ENCODE results near the gene CPZ.
"Not testable (repeated sequence)": the region's sequence is repeated elsewhere in the genome, so short reads cannot be mapped to it uniquely, and the experiment has no call there.

CPZ gene

GRCh38 chr4:8613421-8614364 lies 21.1 kb downstream of the CPZ start:
- DNase-seq = no peak

GRCh38 chr4:8614365-8615193 lies 22.0 kb downstream of the CPZ start:
- DNase-seq = no peak

GRCh38 chr4:8615366-8615765 lies 22.8 kb downstream of the CPZ start:
- no peak for DNase-seq

- DNase-seq = no peak
Observed at GRCh38 chr4:8615921-8616787, 23.6 kb downstream of the CPZ start.

- DNase-seq = no peak
Observed at GRCh38 chr4:8616831-8617230, 24.3 kb downstream of the CPZ start.

GRCh38 chr4:8617486-8618040 lies 25.0 kb downstream of the CPZ start:
- no peak for DNase-seq

- no peak for DNase-seq
Observed at GRCh38 chr4:8618421-8618820, 25.9 kb downstream of the CPZ start.

GRCh38 chr4:8618961-8619720 lies 26.6 kb downstream of the CPZ start:
- DNase-seq = no peak

- not testable (repeated sequence) for DNase-seq
Observed at GRCh38 chr4:8621135-8621534, 28.6 kb downstream of the CPZ start.

GRCh38 chr4:8624601-8625272 lies 32.2 kb downstream of the CPZ start:
- DNase-seq = not testable (repeated sequence)

- DNase-seq = not testable (repeated sequence)
Observed at GRCh38 chr4:8630240-8630905, 37.8 kb downstream of the CPZ start.

- DNase-seq = not testable (repeated sequence)
Observed at GRCh38 chr4:8631896-8632295, 39.3 kb downstream of the CPZ start.

GRCh38 chr4:8634773-8635172 lies 42.2 kb downstream of the CPZ start:
- not testable (repeated sequence) for DNase-seq

- not testable (repeated sequence) for DNase-seq
Observed at GRCh38 chr4:8635897-8636554, 43.5 kb downstream of the CPZ start.

GRCh38 chr4:8637456-8637984 lies 45.0 kb downstream of the CPZ start:
- no peak for DNase-seq

GRCh38 chr4:8639021-8639420 lies 46.5 kb downstream of the CPZ start:
- DNase-seq = no peak

GRCh38 chr4:8639777-8640720 lies 47.5 kb downstream of the CPZ start:
- no peak for DNase-seq

GRCh38 chr4:8640816-8641215 lies 48.3 kb downstream of the CPZ start:
- no peak for DNase-seq
